COLO668 (cell line): ENCODE data around the gene EXO1.
"Not testable (repeated sequence)": the region's sequence is repeated elsewhere in the genome, so short reads cannot be mapped to it uniquely, and the experiment has no call there.

Experiments used
- DNase-seq: peaks from one replicate; lab custom pipeline; 2025; ENCODE audit not compliant: unreplicated experiment; lab: John Stamatoyannopoulos, UW

EXO1 gene

DNA sequence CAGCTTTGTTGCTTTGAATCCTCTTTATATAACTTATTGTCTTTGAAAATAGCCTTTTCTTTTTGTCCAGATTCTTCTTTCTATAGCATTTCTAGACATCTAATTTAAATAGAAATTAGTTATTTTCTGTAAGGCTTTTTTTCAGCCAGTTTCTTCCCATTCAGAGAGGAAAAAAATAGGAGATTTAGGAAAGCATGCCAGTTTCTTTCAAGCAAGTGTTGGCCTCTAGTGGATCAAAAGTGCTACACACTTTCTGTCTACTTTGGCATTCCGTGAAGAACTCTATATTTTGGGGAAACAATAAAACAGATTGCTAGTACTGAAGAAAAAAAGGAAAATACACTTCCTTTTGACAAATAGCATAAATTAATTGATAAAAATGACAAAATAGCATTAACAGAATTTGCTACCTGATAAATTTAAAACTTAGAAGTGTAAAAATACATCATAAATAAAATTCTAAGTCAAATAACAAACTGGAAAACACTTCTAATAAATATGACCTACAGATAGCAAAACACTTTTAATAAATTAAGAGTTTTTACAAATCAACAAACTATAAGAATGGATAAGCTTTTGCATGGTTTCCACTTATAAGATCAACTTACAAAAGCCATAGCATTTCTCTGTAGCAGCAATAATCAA lies 13.1 kb upstream of the EXO1 start:
- DNase-seq, result no peak

DNA sequence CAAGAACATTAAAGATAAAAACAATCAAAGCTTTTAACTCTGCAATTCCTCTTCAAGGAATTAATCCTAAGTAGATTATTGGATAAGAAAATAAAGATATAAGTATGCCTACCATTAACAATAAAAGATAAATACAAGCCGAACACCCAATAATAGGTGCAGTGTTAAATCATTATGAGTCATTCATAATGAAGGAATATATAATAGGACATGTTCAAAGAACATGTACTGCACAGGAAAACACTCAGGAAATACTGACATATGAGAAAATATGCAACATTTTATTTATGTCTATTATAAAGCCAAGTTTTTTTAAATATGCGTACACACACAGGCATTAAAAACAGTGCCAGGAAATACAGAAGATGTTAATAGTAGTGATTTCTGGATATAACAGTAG lies 11.1 kb upstream of the EXO1 start:
- no peak for DNase-seq

DNA sequence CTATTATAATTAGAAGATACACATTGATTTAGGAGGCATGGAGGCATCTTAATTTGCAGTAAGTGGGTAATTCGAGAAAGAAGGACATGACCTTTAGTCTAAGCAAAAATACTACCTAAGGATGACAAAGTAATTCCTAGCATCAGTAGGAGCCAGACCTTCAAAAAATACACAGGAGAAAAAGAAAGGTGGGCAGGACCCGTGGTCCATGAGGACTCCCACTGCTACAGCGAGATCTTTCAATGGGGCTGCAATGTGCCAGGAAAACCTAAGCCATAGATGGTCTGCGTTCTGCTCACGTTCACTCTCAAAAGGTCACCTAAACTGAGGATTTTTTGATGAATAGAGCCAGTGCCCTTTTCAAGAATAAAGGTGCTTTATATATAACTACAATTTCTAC lies 10.6 kb upstream of the EXO1 start:
- no peak for DNase-seq

DNA sequence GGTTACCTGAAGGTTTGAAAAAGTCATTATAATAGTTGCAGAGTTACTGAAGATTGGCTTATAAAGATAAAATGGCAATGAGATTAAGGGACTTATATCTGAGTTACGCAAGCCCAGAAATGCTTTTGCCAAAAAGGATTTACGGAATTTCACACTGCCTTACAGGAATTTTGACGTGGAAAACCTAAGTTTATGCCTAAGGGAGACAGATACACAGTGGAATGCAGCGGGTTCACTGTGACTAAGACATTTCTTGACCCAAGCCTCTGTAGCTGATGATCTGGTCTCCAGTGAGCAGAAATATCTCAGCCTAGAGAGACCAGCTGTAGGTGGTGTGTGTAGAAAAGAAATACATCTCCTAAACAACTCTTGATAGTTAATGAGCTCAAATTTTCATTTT lies 10.1 kb upstream of the EXO1 start:
- no peak for DNase-seq

DNA sequence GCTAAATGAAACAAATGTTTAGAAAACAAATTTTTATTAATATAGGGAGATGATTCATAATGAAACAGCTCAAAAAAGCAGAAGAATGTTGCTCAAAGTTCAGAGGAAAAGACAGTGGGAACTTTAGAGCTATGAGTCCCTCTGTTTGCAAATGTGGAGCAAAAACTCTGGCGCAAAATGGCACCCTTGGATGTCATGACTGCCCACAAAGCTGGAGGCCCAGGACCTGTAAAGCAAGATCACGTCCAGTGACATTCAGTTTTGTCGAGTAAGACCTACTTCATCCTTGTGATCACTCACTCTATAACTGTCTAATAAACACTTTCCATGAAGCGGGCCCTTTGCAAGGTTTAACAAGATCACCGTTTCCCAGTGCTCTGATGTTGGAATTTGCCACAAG lies 9.1 kb upstream of the EXO1 start:
- DNase-seq, result no peak

DNA sequence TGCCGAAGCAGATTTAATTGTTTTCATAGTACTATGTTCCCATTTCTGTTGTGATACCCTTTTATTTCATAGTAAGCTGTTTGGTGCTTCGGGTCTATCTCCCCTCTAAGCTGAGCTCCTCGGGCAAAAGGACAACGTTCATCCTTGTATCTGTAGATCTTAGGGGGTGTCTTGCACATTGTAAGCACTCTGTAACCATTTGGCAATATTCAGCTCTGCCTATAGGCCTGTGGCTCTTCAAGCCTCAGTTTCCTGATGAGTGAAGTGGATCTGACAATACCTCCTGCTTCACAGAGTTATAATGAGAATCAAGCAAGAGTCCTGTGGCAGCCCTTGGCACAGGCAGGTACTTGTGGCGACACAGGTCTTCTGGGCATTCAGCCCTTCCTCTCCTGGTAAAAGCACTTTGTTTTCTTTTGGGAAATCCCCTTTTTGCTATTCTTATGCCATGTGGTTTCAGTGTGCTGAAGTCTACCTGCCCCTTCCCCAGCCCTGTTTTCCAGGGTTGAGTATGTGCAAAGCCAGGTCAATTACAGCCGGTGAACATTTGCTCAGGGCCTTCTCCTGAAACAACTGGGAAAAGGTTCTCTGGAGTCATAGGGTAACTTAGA lies 8.5 kb upstream of the EXO1 start:
- DNase-seq, result no peak

DNA sequence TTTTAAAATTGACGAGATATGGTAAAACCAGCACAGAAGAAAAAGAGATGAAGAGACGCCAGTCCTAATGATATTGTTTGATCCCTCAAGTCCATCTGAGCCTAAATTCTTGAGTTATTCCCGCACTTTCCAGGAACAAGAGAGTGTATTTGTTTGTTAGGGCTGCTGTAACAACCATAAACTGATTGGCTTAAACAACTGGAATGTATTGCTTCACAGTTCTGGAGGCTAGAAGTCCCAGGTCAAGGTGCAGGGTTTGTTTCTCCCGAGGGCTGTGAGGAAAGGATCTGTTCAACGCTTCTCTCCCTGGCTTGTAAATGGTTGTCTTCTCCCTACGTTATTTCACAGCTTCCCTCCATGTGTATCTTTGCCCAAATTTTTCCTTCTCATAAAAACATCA lies 7.8 kb upstream of the EXO1 start:
- no peak for DNase-seq

DNA sequence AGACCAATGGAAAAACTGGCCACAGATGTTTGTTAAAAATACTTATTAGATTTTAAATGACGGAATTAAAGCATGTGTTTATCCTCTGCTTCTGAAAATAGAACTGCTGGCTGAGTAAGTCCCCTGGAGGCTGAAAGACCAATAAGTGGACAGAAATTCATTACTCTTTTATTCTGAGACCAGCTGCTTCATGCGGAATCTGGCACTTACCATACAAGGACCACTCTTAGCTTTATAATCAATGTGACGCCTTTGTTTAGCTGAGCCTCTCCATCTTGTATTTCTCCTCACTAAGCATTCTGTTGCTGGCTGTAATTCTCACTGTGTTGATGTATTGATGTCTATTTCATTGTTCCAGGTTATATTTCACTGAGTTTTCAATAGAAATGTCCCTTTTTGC lies 6.3 kb upstream of the EXO1 start:
- DNase-seq, result no peak

DNA sequence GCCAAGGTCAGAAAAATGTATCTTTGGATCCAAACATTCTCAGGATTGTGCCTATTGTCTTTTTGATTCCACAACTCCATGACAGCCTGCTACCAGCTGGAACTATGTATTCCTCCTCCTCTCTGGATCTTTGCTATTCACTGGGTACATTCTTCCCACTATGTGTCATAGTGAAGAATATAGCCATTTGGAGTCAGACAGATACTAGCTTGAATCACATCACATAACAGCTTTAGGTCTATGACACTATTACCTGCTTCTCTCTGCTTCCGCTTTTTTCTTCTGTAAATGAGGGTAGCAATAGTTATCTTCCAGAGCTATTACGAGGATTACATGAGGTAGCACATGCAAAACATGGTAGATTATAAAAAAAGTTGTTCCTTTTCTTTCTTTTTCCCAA lies 5.4 kb upstream of the EXO1 start:
- DNase-seq, result no peak

DNA sequence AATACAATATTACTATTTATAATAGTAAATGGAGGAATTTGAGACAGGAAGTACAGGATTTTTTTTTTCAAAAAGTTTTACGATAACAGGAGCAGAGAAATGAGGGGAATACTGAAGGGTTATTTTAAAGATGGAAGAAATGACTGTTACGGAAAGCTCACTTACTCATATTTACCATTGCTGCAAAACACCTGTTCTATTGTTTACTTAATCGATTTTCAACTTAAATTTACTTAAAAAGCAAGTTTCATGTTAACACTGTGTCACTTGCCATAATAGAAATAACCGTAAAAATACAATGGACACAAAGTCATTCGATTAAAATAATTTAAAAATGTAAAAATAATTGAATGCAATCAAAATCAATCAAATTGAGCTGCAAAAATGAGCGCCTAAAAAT lies 3.4 kb upstream of the EXO1 start:
- no peak for DNase-seq

DNA sequence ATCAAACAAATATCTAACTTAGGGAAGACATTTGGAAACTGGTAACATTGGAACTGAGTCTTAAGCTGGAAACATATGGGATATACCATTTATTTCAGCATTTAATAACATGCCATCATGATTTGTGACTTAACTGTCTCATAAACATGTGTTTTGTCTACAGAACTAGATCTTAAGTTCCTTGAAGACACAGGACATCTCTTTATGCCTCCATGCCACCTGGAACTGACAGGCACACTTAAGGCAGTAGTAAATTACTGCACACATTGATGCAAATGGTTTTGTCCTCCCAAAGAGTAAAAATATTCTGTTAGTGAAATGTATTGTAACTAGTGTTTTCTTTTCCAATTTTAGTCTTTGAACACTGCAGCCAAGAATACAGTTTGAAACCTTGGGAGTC lies 1.6 kb upstream of the EXO1 start:
- DNase-seq, result no peak

DNA sequence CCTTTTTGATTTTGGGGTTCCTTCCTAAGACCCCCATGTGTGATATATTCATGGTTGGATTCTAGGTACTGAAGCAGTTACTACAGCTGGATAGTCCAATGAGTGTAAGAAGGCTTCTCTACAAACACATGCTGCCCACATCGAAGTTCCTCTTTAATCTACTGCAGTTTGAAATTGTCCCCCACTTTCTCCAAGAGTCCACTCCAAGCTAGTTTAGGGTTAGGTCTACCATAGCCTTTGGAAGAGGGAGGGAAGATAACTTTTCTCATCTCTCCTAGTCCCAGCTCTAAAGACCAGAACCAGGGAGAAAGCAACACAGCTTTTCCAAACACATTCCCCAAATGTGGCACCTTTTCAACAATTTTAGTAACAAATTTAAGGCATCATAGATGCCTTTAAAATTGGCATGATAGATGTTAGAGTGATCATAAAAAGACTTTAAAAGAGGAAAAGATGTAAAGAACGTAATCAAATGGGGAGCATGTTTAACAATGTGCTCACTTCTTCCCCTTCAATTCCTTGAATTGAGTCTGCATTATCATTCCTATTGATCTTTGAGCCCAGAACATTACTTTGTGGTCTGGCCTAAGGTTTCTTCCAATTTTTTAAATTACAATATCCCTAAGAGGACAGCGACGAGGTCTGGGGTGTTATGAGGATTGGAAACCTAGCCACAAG lies 1.0 kb upstream of the EXO1 start:
- no peak for DNase-seq

DNA sequence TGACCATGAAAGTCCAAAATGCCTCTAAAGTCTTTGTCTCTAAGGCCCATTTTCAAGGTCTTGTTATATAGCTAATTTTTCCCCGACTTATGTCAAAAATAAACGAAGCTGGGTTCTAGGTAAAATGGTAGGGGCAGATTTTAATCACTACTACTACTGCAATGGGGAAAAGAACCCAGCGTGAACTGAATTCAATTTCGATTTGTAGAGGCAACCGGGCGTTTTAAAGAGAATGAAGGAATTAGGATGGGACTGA lies 536 bp upstream of the EXO1 start:
- DNase-seq, result no peak

DNA sequence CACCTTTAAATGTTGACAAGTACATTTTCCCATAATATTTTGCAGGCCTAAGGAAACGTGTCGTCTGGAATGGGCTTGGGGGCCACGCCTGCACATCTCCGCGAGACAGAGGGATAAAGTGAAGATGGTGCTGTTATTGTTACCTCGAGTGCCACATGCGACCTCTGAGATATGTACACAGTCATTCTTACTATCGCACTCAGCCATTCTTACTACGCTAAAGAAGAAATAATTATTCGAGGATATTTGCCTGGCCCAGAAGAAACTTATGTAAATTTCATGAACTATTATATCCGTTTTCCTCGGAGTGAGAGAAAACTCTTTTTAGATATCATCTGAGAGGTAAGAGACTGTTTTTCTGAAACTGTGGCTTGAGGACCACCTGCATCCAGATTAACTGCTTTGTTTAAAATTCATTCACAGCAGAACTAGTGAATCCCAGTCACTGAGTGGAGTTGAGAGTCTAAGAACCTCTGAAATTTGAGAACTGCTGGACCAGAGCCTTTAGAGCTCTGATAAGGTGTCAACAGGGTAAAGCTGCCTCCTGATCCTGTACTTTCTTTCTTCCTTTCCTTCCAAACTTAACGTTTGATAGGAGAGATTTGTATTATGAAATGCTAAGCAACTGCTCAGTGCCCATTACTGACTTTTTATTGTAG lies 811 bp downstream of the EXO1 start:
- DNase-seq, result no peak

DNA sequence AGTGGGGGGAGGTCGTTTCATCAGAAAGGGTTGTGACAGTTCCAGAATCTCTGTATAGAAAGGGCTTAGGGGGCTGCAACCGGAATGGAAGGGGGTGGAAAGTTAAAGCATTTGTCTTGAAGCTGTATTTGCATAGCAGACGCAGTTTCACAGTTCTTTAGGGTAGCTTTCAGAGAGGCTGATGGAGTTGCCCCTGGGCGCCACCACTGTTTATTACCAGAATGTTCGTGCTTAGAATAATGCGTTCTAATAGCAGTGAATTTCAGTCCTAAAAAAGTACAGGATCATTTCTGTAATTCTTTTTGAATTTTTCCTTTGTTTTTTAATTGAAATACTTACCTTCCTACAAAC lies 1.3 kb downstream of the EXO1 start:
- DNase-seq, result no peak

DNA sequence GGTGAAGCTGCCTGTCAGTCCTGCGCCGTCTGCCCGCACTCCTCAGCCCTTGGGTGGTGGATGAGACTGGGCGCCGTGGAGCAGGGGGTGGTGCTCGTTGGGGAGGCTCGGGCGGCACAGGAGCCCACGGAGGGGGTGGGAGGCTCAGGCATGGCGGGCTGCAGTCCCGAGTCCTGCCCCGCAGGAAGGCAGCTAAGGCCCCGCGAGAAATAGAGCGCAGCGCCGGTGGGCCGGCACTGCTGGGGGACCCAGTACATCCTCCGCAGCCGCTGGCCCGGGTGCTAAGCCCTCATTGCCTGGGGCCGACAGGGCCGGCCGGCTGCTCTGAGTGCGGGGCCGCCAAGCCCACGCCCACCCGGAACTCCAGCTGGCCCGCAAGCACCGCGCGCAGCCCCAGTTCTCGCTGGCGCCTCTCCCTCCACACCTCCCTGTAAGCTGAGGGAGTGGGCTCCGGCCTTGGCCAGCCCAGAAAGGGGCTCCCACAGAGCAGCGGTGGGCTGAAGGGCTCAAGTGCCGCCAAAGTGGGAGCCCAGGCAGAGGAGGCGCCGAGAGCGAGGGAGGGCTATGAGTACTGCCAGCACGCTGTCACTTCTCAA lies 7.6 kb downstream of the EXO1 start:
- DNase-seq, result not testable (repeated sequence)

DNA sequence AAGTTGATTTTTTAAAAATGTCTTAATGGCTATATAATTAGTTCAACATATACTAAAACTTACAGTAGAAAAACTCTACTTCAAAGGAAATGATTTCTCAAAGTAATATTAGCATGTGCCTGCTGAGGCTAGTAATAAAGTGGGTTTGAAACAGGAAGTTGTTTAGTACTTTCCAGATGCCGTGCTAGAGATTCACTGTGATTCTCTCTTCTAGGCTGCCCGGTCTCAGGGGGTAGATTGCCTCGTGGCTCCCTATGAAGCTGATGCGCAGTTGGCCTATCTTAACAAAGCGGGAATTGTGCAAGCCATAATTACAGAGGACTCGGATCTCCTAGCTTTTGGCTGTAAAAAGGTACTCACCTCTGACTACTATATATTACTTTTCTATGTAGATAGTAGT lies 9.1 kb downstream of the EXO1 start:
- no peak for DNase-seq

DNA sequence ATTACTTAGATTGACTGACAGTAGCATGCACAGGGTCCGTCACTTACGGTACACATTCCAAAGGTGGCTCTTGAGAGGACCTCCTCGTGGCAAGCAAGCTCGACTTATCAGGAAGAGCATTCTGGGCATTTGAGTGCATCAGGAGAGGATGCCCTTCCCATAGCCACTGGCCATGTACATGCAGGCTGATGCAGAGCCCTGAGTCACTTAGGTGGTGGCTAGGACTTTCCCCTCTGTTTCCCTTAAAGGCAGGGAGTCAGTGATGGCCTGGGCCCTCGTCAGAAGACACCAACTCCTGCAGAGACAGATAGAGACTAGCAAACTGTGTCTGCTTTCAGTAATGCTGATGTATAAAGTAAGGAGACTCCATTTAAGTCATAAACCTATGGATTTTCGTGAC lies 12.9 kb downstream of the EXO1 start:
- no peak for DNase-seq

DNA sequence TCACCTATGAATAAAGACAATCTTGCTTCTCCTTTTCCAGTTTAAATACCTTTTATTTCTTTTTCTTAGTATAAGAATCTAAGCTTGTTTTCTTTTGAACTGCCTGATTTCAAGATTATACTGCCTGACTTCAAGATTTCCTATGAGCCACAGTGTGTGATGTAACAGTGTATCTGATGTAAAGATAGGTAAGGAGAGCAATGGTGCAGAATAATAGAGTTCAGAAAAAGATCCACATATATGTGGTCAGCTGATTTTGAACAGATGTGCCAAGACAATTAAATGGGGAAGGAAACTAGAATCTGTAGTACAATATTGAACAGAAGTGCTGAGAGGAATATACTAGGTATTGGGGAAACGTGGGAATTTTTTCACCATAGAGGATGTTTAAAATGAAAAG lies 21.0 kb downstream of the EXO1 start:
- no peak for DNase-seq

DNA sequence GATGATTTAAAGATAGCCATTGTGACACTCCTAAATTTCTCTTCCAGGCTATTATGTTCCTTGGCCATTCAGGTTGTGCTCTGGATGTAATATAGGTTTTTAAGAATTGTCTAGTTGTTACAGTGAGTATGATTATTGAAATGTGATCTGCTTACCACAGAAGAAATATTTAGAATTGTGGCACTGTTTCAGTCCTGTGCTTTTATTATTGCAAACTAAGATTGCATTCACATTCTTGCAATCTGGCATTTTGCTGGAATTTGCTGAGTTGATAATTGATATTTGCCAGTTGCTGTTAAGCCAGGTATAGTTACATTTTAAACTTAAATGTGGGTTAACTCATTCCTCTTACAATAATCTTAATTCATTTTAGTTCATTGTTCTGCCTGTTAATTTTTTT lies 22.3 kb downstream of the EXO1 start:
- DNase-seq, result no peak

DNA sequence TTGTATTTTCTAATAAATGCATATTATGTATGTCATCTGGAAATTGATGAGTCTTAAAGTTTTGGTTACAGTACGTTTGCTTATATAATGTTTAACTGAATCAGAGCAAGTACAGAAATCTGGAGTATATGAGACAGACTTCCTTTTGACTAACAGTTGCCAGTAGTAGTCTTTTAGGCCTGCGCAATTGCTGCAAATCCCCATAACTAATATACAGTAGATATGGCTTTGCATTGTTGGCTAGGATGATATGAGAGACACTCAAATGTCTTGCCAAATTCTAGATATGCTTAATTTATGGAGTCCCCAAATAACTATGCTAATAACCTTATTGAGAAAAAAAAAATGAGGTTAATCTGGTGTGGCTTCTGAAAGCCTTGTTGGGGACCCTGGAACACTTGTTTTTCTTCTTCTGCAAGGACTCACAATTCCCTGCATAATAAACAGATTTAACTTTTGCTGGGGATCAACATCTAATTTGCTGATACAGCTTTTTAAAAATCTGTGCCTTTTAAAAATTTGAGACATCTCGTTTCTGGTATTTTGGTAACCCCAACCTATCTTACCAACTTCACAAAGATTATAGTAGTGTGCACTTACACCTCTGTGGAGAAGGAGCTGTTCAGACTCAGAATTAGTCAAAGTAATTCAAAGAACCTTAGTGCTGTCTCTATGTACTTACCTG lies 22.9 kb downstream of the EXO1 start:
- DNase-seq, result no peak

DNA sequence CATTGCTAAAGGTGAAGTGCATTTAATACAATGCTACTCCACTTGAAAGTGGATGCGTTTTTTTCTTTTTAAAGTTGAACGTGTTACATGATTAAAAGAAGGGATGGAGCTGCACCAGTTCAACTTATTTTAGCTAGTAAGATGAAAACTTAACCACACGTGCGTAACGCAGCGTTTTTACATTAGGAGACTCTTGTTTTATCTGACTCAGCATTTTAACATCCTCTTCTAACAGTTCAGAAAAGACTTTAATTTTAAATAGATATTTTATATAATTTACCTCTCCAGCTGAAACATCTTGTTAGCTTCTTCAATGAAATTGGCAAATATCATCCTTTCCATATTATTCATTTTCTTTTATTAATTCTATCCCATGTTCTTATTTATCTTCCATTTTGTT lies 33.4 kb downstream of the EXO1 start:
- DNase-seq, result no peak
